D721Med (cell line): ENCODE data around the gene A2M.
A peak's percentile ranks its signal among the peaks of the same experiment; 100 is the strongest.

Source experiments
- DNase-seq: peaks from one replicate; pipeline ENCODE4 v3.0.0; 2011; ENCODE audit warnings: low spot score; ENCODE audit not compliant: insufficient read length
- FAIRE-seq: peaks from 2 replicates; lab custom pipeline; 2011; peaks lifted over from hg19 to GRCh38; lab: Jason Lieb, UNC
- CTCF ChIP-seq: IDR thresholded peaks from 2 replicates; pipeline ENCODE4 v1.5.1; 2012; ENCODE audit warnings: mild to moderate bottlenecking, control low read depth; ENCODE audit not compliant: insufficient read depth; ENCODE audit errors: missing control alignments

Gene A2M

GRCh38 chr12:9098463-9099026 lies 17.2 kb downstream of the A2M start:
- FAIRE-seq: no peak

GRCh38 chr12:9098115-9098452 lies 17.6 kb downstream of the A2M start:
- no peak for DNase-seq
- TF ChIP-seq CTCF: no peak
- FAIRE-seq: no peak

More at GRCh38 chr12:9098463-9099026, 17.2 kb downstream of the A2M start:
- no peak for TF ChIP-seq CTCF
- DNase-seq: no peak

GRCh38 chr12:9096563-9097176 lies 19.0 kb downstream of the A2M start:
- TF ChIP-seq CTCF: no peak
- FAIRE-seq: no peak

GRCh38 chr12:9095322-9095721 lies 20.4 kb downstream of the A2M start:
- FAIRE-seq (peak; percentile 95), DNase-seq (peak; percentile 26)
- no peak for TF ChIP-seq CTCF

More at GRCh38 chr12:9096563-9097176, 19.0 kb downstream of the A2M start:
- no peak for DNase-seq

GRCh38 chr12:9094512-9095206 lies 21.1 kb downstream of the A2M start:
- FAIRE-seq: no peak
- TF ChIP-seq CTCF: no peak
- DNase-seq: no peak

GRCh38 chr12:9091891-9092598 lies 23.7 kb downstream of the A2M start:
- DNase-seq: no peak
- FAIRE-seq: no peak
- TF ChIP-seq CTCF: no peak
